Stromal cell of bone marrow (primary cell): ENCODE measurements around the gene MRPL50.

Experiments used
- DNase-seq: peaks from one replicate; pipeline ENCODE4 v3.0.0-alpha.2; 2012; ENCODE audit warnings: low read depth

MRPL50 gene

DNA sequence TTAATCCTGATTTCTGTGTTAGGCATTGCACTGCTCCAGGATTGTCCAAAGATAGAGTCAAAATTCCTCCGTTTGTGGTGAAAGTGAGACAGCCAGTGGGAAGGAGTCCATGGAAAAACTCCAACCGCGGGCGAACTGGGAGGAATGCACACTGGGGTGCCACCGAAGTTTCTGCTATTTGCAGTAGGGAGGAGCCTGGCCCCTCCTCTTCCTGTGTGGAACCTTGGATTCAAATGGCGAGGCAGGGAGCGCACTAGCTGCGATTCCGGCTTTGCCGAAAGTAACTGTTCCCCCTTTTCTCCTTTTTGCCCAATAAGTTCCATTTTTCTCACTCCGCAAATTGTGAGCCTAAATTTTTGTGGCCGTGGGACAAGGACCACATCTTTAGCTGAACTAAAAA lies 22.9 kb downstream of the MRPL50 start:
- DNase-seq, result peak; percentile 2

GRCh38 chr9:101372327-101373118 lies 25.9 kb downstream of the MRPL50 start:
- DNase-seq, result no peak

- no peak for DNase-seq
Observed at GRCh38 chr9:101371813-101372212, 26.6 kb downstream of the MRPL50 start.

- DNase-seq, result no peak
Observed at GRCh38 chr9:101369884-101370531, 28.4 kb downstream of the MRPL50 start.

DNA sequence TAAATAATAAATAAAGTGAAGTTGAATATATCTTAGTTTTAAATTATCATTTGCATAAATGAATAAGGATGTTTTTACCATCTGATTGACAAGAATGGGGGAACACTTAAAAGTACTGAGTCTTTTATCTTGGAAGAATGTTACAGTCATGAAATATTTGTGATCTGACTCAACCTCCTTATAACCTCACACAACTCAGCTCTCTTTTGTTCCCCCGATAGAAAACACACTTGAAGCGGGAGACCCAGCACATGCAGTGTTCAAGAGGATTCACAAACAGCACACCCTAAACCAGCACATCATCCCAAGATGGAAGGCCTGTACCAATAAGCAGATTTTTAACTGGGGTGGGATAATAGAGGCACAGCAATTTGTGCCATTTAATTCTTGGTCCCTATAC lies 29.1 kb downstream of the MRPL50 start:
- no peak for DNase-seq

GRCh38 chr9:101367323-101367722 lies 31.1 kb downstream of the MRPL50 start:
- no peak for DNase-seq

- DNase-seq, result peak; percentile 19
Observed at GRCh38 chr9:101366038-101366756, 32.2 kb downstream of the MRPL50 start.

- DNase-seq, result no peak
Observed at GRCh38 chr9:101365181-101365580, 33.2 kb downstream of the MRPL50 start.

DNA sequence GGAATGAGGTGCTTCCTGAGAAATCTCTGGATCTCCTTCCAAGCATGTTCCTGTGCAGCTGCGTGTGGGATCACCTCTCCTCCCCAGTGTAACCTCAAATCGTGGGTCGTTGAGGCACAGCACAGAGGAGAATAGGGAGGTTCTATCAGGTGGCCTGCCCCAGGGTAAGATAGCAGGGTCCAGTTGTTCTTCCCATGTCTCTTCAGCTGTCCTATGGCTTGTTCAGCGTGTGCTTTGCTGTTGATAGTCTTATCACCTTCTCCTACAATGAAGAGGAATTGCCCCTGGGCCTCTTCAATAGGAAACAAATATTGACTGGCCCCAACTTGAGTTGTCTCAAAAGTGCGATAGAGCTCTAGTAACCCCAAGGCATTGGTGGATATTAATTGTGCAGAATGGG lies 36.0 kb downstream of the MRPL50 start:
- DNase-seq, result no peak

DNA sequence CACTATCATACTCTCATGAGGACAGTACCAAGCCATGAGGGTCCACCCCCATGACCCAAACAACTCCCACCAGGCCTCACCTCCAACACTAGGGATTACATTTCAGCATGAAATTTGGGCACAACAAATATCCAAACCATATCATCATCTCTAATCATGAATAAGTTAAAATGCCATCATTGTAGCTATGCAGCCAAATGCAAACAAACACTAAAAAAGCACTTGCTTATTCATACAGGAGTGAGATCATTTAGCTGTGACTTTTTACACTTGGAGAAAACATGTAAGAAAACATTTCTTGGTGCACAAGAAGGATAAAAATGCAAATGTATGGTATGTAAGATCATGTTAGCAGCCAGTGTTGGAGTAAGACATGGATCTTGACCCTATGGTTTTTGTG lies 37.8 kb downstream of the MRPL50 start:
- no peak for DNase-seq

DNA sequence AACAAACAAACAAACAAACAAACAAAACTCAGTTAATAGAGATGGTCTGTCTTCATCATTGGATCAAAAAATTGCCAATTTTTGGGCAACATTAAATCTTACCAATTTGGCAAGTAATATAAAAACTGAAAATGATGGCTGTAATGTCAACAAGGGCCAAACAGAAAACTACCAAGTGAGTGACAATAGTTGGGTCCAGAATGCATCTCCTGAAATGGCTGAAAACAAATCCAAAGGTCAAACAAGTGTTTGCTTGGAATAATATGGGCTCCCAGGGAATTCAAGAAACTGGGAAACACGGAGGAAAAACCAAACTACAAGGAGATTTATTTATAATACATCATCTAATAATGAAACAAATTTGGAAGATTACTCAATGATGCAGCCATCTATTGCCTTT lies 38.7 kb downstream of the MRPL50 start:
- no peak for DNase-seq

DNA sequence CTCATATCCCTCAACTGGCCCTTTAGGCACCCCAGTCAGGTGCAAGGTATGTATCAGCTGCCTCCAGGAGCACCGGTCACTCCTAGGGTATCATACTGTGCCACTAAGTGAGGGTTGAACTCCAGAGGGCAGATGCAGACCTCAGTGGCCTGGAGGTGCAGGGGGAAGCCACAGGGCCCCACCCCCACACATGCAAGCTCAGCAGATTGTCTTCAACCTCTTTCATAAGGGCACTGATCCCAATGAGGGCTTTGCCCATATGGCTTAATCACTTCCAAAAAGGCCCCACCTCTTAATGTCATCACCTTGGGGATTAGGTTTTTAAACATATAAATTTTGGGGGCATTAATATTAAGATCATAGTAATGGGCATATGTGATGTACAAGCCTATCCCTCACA lies 41.8 kb downstream of the MRPL50 start:
- no peak for DNase-seq

GRCh38 chr9:101354765-101355708 lies 43.4 kb downstream of the MRPL50 start:
- no peak for DNase-seq

- no peak for DNase-seq
Observed at GRCh38 chr9:101354143-101354764, 44.2 kb downstream of the MRPL50 start.

- DNase-seq, result no peak
Observed at GRCh38 chr9:101353683-101354082, 44.7 kb downstream of the MRPL50 start.

DNA sequence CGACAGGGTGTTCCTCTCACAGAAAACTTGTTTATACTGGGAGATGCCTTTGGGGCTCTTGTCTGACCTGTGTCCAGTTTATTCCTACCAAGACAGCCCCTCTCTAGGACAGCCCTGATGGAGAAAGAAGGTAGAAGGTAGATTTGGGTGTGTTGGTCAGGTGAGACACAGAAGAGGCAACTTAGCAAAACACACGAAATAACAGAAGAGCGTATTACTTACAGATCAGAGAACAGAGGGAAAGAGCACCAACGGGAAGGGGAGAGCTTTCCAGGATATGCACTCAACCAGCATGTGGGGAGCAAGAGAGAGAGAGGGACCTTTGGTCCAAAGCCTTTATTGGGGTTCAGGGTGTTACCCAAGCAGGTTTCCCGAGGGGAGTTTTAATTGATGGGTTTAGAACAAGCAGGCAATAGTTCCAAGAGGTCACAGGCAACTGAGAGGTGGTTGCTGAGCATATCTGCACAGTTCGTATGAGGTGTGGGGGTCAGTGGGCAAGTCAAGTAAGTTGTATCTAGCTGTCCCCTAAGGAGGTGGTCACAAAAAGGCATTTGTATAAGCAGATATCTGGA lies 45.4 kb downstream of the MRPL50 start:
- DNase-seq, result no peak

- DNase-seq, result no peak
Observed at GRCh38 chr9:101350285-101350684, 48.1 kb downstream of the MRPL50 start.

DNA sequence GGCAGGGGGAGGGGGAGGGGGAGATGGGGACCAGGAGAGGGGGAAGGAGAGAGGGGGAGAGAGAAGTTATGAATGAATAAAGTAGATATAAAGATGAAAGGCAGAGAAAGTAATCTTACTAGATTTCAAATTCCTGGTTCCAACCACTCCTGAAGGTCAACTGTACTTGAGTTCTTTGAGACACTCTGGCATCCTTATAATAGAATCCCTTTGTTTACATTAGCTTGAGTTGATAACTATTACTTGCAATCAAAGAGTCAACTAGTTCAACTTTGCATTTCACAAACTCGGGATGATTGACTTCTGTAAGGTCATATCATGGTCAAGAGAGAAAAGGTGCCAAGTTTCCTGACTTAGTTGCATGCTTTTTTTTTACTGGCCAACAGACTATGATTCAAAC lies 55.8 kb downstream of the MRPL50 start:
- no peak for DNase-seq

DNA sequence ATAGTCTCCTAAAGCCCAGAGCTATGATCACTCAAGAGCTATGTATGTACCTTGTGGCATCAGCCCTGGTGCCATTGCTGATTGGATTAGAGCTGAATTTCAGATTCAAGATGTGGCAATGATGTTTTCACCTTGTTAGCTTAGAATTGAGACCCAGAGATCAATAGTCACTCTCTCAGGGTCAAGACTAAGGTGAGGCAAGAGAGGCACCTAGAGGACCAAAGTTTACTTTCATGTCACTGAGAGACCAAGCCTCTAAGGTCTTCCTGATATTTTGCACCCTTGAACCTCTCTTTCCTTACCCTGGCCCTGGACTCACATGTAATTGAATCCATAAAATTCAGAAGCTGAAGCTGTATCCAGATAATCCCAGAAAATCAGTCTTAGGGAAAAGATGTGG lies 56.5 kb downstream of the MRPL50 start:
- DNase-seq, result no peak
